Heart right ventricle (tissue), 16 donors: Measurements from ENCODE around the gene TRIM75. TPM values are rescaled to one million over a fixed set of nuclear protein-coding genes. Genes with fewer than 3 reads are reported as not detected.
"Not testable (repeated sequence)": the region's sequence is repeated elsewhere in the genome, so short reads cannot be mapped to it uniquely, and the experiment has no call there.

Source experiments
- ATAC-seq, 8 donors: fragments of 200-7000 bp; cut with Tn5 transposase; one replicate each; pipeline ENCODE4 v1.9.1; 2020; ENCODE audit warnings: mild to moderate bottlenecking in 8 of 8, moderate library complexity in 8 of 8, moderate number of reproducible peaks in 1 of 8
- DNase-seq, 2 donors: peaks; one replicate each; pipeline ENCODE4 v3.0.0-alpha.2; 2020
- H3K27ac ChIP-seq, 10 donors: fragments of 200-600 bp; sonication (generic) in 2 of 10; one replicate each; pipeline versions ENCODE4 v1.5.0 to v1.8.0; 2020 to 2022; ENCODE audit warnings: mild to moderate bottlenecking in 3 of 10
- H3K27me3 ChIP-seq, 7 donors: fragments of 200-600 bp; one replicate each; pipeline ENCODE4 v1.8.0; 2021 to 2022; ENCODE audit warnings: mild to moderate bottlenecking in 2 of 7
- H3K36me3 ChIP-seq, 9 donors: fragments of 200-600 bp; sonication (generic) in 1 of 9; one replicate each; pipeline versions ENCODE4 v1.5.0 to v1.8.0; 2020 to 2022; ENCODE audit warnings: mild to moderate bottlenecking in 2 of 9
- H3K4me1 ChIP-seq, 9 donors: fragments of 200-600 bp; sonication (generic) in 1 of 9; one replicate each; pipeline versions ENCODE4 v1.5.0 to v1.8.0; 2020 to 2022; ENCODE audit warnings: mild to moderate bottlenecking in 4 of 9
- H3K4me3 ChIP-seq, 10 donors: fragments of 200-600 bp; sonication (generic) in 2 of 10; one replicate each; pipeline versions ENCODE4 v1.5.0 to v1.8.0; 2020 to 2022; ENCODE audit warnings: mild to moderate bottlenecking in 7 of 10, moderate library complexity in 2 of 10
- H3K9me3 ChIP-seq, 11 donors: fragments of 200-600 bp in 10 of 11; sonication (generic) in 2 of 11; one replicate each; pipeline versions ENCODE4 v1.5.0 to v1.8.0; 2013 to 2022; ENCODE audit warnings: mild to moderate bottlenecking in 2 of 11, control low read depth in 1 of 11, moderate library complexity in 1 of 11
- WGBS, 2 donors: extraction: QIAGEN DNeasy Blood & Tissue Kit; methylation state at CpG; one replicate each; pipeline ENCODE4 v1.1.7; 2013; ENCODE audit warnings: inconsistent platforms in 1 of 2; 5-methylcytosine and 5-hydroxymethylcytosine counted together
- intact Hi-C, 10 donors: fragments of 100-400 bp; cut with DNase I; formaldehyde crosslinking; loops; one replicate each; pipeline versions ENCODE4 v1.11.1 to v1.14.2; 2022
- polyA plus RNA-seq, 2 donors: library from polyadenylated mRNA; stranded (reverse); fragments of 200-250 nt; gene quantifications; one replicate each; pipeline ENCODE4 v1.2.3, GENCODE V29; 2013
- total RNA-seq, 10 donors: library from RNA; stranded (reverse); fragmentation: NEBNext Ultra II Directional in 3 of 10; extraction: Animal tissue kit (Norgen Biotek cat#: 25700) in 3 of 10; gene quantifications; one replicate each; pipeline versions ENCODE4 v1.2.1 to v1.2.4, GENCODE V29; 2021 to 2023
- TF ChIP-seq, protein P1 (sequence below), 9 donors: fragments of 200-600 bp; sonication (generic) in 2 of 9; IDR thresholded peaks; one replicate each; pipeline versions ENCODE4 v1.5.0 to v1.8.0; 2021 to 2022; ENCODE audit warnings: antibody characterized with exemption in 9 of 9, mild to moderate bottlenecking in 5 of 9, moderate library complexity in 1 of 9
- donor health status: Arrhythmogenic right ventricular cardiomyopathy.
- donor health status: ischemic (EF 13 %, LVEDD 7.1; RV severe dilation, severe dysfunction).
- donor health status: healthy with polysubstance abuse.
- donor health status: DM: no; HTN: yes; CAD: no.
- donor health status: DM: no; HTN: no; CAD: no.
- donor health status: ischemic (EF 25% LVEDD 6.9; RV normal size, moderate dysfunction).
- donor health status: ischemic (EF 25% LVEDD 5.7; RV mildly dilated, moderate dysfunction).
- donor health status: healthy.
- donor health status: DM: yes; HTN: yes; CAD: no.
- donor health status: Ischemic cardiomyopathy.
- donor health status: ischemic (EF 35%, LVEDD 5.7; RV mildly dilated, moderate dysfunction).
- donor health status: nonischemic (EF 11% LVEDD 7.7; RV severe dilation, severe dysfunction).
- donor health status: DM: yes; HTN: yes; CAD: no.
- donor health status: PGD.
- donor health status: ischemic (EF 29% LVEDD 5.4; RV normal size, mild dysfunction).
- donor health status: nonischemic (EF 23%, LVEDD 6.1; RV moderate dilation, normal function).

The TRIM75 gene
- total and polyA plus RNA-seq, 12 donors: not detected

DNA sequence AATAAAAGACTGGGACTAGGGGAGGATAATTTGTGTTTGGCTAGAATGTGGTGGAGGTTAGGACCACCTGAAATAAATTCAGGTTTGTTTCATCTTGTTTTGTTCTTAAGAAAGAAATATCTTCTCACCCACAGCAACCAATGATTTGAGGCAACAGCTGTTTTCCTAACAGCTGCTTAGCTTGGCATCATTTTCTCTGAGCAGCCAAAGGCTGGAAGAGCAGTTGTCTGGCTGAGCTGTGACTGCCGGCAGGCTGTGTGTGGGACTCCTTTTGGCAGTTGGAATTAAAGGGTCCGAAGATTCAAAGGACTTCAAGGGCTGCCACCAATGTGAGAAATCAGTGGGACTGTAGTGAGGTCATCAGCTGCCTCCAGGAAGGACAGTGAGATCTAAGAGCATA is 5.0 kb downstream of the TRIM75 start:
- TF ChIP-seq, protein P1, sequence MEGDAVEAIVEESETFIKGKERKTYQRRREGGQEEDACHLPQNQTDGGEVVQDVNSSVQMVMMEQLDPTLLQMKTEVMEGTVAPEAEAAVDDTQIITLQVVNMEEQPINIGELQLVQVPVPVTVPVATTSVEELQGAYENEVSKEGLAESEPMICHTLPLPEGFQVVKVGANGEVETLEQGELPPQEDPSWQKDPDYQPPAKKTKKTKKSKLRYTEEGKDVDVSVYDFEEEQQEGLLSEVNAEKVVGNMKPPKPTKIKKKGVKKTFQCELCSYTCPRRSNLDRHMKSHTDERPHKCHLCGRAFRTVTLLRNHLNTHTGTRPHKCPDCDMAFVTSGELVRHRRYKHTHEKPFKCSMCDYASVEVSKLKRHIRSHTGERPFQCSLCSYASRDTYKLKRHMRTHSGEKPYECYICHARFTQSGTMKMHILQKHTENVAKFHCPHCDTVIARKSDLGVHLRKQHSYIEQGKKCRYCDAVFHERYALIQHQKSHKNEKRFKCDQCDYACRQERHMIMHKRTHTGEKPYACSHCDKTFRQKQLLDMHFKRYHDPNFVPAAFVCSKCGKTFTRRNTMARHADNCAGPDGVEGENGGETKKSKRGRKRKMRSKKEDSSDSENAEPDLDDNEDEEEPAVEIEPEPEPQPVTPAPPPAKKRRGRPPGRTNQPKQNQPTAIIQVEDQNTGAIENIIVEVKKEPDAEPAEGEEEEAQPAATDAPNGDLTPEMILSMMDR (IDR thresholded peaks at IDR 0.05): no peak
- intact Hi-C loops: no loop called here
- no peaks in the 10 kb centered on the region for H3K9me3 ChIP-seq
- no peak overlapping the region for H3K4me3 ChIP-seq
- DNase-seq (no peak), ATAC-seq (no peak)
- H3K4me1 ChIP-seq: peaks cover 0 to 8% (median 0%) of the 10 kb centered on the region in 9 donors
- H3K27ac ChIP-seq: no peak overlapping the region
- WGBS, 2 donors: 67 to 78% methylated on average over 2 of the region's 2 CpGs
- no peaks in the 10 kb centered on the region for H3K27me3 ChIP-seq
- no peaks in the 10 kb centered on the region for H3K36me3 ChIP-seq

DNA sequence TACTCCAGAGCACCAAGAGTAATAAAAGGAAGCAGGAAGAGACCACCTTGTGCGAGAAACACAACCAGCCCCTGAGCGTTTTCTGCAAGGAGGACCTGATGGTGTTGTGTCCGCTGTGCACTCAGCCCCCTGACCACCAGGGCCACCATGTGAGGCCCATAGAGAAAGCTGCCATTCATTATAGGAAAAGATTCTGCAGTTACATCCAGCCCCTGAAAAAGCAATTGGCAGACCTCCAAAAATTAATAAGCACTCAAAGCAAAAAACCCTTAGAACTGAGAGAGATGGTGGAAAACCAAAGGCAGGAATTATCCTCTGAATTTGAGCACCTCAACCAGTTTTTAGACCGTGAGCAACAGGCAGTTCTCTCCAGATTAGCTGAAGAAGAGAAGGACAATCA is 5.7 kb downstream of the TRIM75 start:
- H3K4me1 ChIP-seq: peaks cover 0 to 8% (median 0%) of the 10 kb centered on the region in 9 donors
- intact Hi-C loops: no loop called here
- TF ChIP-seq, protein P1 (IDR thresholded peaks at IDR 0.05): no peak

DNA sequence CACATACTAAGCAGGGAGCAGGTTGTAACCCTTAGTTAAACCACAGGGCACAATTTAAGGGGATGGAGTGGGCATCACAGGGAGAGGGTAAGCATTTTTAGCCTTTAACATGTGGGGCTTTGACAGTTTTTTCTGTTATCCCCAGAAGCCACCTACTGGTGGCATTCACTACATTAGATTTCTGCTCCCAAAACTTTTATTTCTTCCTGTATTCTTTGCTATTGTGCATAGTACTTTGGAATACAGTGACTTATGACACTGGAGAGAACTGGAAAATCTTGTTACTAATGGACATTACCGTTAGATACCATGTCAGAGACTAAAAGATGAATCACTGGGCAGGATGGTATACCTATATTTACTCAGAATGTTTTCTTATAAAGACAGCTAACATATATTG is 7.3 kb downstream of the TRIM75 start:
- Histone ChIP-seq H3K27ac (no peak overlapping the region), H3K4me1 (peaks cover 0 to 8% (median 0%) of the 10 kb centered on the region in 9 donors), H3K36me3 (no peaks in the 10 kb centered on the region), H3K27me3 (no peaks in the 10 kb centered on the region), H3K9me3 (no peaks in the 10 kb centered on the region), H3K4me3 (no peak overlapping the region)
- WGBS, 2 donors: 67 to 71% methylated on average over 1 of the region's 1 CpG
- DNase-seq (no peak), ATAC-seq (no peak)
- TF ChIP-seq, protein P1 (IDR thresholded peaks at IDR 0.05): peak in 2 of 9 donors; percentile 6 to 14
- intact Hi-C loops: no loop called here

More for the DNA sequence above, 5.7 kb downstream of the TRIM75 start:
- WGBS, 2 donors: 77 to 78% methylated on average over 4 of the region's 4 CpGs
- Histone ChIP-seq H3K9me3 (no peaks in the 10 kb centered on the region), H3K4me3 (no peak overlapping the region), H3K36me3 (no peaks in the 10 kb centered on the region), H3K27me3 (no peaks in the 10 kb centered on the region), H3K27ac (no peak overlapping the region)
- DNase-seq (no peak), ATAC-seq (no peak)

DNA sequence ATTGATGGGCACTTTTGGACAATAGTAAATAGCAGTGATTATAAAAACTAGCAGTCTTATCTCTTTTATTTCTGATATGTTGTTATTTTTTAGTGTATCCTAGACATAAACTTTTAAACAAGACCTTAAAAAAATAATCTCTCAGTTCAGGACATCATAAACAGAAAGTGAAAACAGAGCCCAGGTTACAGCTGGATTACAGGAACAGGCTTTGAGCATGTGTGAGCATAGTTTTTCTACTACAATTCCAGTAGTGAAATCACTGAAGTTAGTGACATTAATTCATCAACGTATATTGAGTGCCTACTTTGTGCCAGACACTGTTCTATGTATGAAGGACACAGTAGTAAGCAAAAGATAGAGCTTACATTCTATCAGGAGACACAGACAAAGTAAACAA is 16.9 kb downstream of the TRIM75 start:
- ATAC-seq: no peak
- no peaks in the 10 kb centered on the region for H3K27me3 ChIP-seq
- WGBS, 2 donors: 75 to 80% methylated on average over 1 of the region's 1 CpG
- intact Hi-C loops: no loop called here
- peaks cover 0 to 10% (median 0%) of the 10 kb centered on the region in 9 donors for H3K4me1 ChIP-seq
- H3K36me3 ChIP-seq: no peaks in the 10 kb centered on the region
- no peaks in the 10 kb centered on the region for H3K9me3 ChIP-seq
- no peak for DNase-seq
- no peak overlapping the region for H3K4me3 ChIP-seq
- TF ChIP-seq, protein P1 (IDR thresholded peaks at IDR 0.05): no peak
- no peak overlapping the region for H3K27ac ChIP-seq

DNA sequence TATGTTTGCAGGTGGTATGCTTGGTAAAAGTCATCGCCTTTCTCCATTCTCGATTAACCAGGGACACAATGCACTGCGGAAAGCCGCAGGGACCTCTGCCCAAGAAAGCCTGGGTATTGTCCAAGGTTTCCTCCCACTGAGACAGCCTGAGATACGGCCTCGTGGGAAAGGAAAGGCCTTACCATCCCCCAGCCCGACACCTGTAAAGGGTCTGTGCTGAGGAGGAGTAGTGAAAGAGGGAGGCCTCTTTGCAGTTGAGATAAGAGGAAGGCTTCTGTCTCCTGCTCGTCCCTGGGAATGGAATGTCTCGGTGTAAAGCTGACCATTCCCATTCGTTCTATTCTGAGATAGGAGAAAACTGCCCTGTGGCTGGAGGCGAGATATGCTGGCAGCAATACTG is 19.7 kb downstream of the TRIM75 start:
- intact Hi-C loops, H3K9me3 ChIP-seq, H3K27ac ChIP-seq, ATAC-seq, H3K27me3 ChIP-seq, DNase-seq: not testable (repeated sequence)
- peaks cover 0 to 10% (median 0%) of the 10 kb centered on the region in 9 donors for H3K4me1 ChIP-seq
- H3K36me3 ChIP-seq: peaks cover 0 to 26% (median 0%) of the 10 kb centered on the region in 9 donors
- H3K4me3 ChIP-seq: peak overlapping the region in 1 of 10 donors; percentile 5
- 8 to 24% methylated on average over 11 of the region's 11 CpGs for WGBS, 2 donors
